ENCODE results near the gene CA9. TPM values are rescaled to one million over a fixed set of nuclear protein-coding genes. Genes with fewer than 3 reads are reported as not detected.

Gene CA9
- total RNA-seq, 1 experiment from 2014 or later, result not detected

- BruUV-seq (replicated peaks), result TSS peak; percentile 45
- Histone ChIP-seq H3K36me3 (ENCODE audit: control insufficient read depth, insufficient read depth, low read length) (peaks cover 11% of the 10 kb centered on the region), H3K4me3 (ENCODE audit: low read depth, low read length) (no peak overlapping the region), H3K4me1 (no peaks in the 10 kb centered on the region), H3K27me3 (replicated peaks; ENCODE audit: control insufficient read depth, insufficient read depth, low read length) (no peaks in the 10 kb centered on the region), H3K9me3 (no peaks in the 10 kb centered on the region)
- CTCF ChIA-PET, result interaction anchor here (1.1 kb wide), 1 partner anchor 9 kb away, joined by 3 read pairs; no protein-coding TSS in a partner anchor
- Mint-ChIP-seq H3K36me3 (ENCODE audit: insufficient read depth, unreplicated experiment) (peaks cover 67% of the 10 kb centered on the region), H3K9me3 (ENCODE audit: unreplicated experiment) (no peaks in the 10 kb centered on the region), H3K4me3 (ENCODE audit: unreplicated experiment) (no peak overlapping the region), H3K4me1 (ENCODE audit: low read depth, unreplicated experiment) (no peaks in the 10 kb centered on the region), H3K27ac (ENCODE audit: unreplicated experiment) (no peak overlapping the region), H3K27me3 (ENCODE audit: insufficient read depth, unreplicated experiment) (no peaks in the 10 kb centered on the region)
- TF ChIP-seq CTCF (IDR thresholded peaks at IDR 0.05; ENCODE audit: insufficient read depth in 1 of 2, low read depth in 1 of 2, low read length in 1 of 2, severe bottlenecking in 1 of 2, unreplicated experiment in 1 of 2), result no peak
- POLR2A ChIA-PET, result no interaction called here
- intact Hi-C loops (cut with micrococcal nuclease; ENCODE audit: unreplicated experiment), result no loop called here
- no peak for DNase-seq
Measured at GRCh38 chr9:35705836-35706430, 32.2 kb downstream of the CA9 start.

- Mint-ChIP-seq H3K27me3 (ENCODE audit: insufficient read depth, unreplicated experiment) (no peaks in the 10 kb centered on the region), H3K36me3 (ENCODE audit: insufficient read depth, unreplicated experiment) (peaks cover 70% of the 10 kb centered on the region), H3K4me3 (ENCODE audit: unreplicated experiment) (no peak overlapping the region), H3K9me3 (ENCODE audit: unreplicated experiment) (no peaks in the 10 kb centered on the region), H3K27ac (ENCODE audit: unreplicated experiment) (no peak overlapping the region), H3K4me1 (ENCODE audit: low read depth, unreplicated experiment) (no peaks in the 10 kb centered on the region)
- Histone ChIP-seq H3K36me3 (ENCODE audit: control insufficient read depth, insufficient read depth, low read length) (peaks cover 11% of the 10 kb centered on the region), H3K4me3 (ENCODE audit: low read depth, low read length) (no peak overlapping the region), H3K27me3 (replicated peaks; ENCODE audit: control insufficient read depth, insufficient read depth, low read length) (no peaks in the 10 kb centered on the region), H3K4me1 (no peaks in the 10 kb centered on the region), H3K9me3 (no peaks in the 10 kb centered on the region)
- TF ChIP-seq CTCF (IDR thresholded peaks at IDR 0.05; ENCODE audit: insufficient read depth in 1 of 2, low read depth in 1 of 2, low read length in 1 of 2, severe bottlenecking in 1 of 2, unreplicated experiment in 1 of 2), result no peak
- CTCF ChIA-PET, result interaction anchor here (0.6 kb wide), 1 partner anchor 10 kb away, joined by 3 read pairs; no protein-coding TSS in a partner anchor
- no peak for DNase-seq
- intact Hi-C loops (cut with micrococcal nuclease; ENCODE audit: unreplicated experiment), result no loop called here
- no TSS peak for BruUV-seq (replicated peaks)
- POLR2A ChIA-PET, result no interaction called here
Measured at GRCh38 chr9:35706951-35707350, 33.2 kb downstream of the CA9 start.

DNA sequence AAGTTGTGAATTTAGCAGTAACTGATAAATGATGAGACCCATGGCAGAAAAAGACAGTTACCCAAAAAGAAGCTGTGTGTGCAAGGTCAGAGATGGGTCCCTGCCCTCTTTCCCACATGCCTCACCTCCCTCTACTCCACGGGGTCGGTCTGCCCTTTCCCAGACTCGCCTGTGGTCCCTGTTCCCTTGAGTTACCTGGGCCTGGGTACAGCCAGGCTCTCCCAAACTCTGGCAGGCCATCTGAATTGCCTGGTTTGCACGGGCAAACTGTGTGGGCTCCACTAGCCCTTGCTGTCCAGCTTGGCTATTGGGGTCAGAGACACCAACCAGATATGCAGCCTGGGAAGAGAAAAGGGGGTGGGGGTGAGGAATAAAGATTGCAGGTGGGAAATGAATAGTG is 34.4 kb downstream of the CA9 start:
- no TSS peak for BruUV-seq (replicated peaks)
- peaks cover 11% of the 10 kb centered on the region for H3K36me3 ChIP-seq (ENCODE audit: control insufficient read depth, insufficient read depth, low read length)
- H3K36me3 Mint-ChIP-seq (ENCODE audit: insufficient read depth, unreplicated experiment), result peaks cover 71% of the 10 kb centered on the region
- no peaks in the 10 kb centered on the region for H3K4me1 ChIP-seq
- H3K9me3 Mint-ChIP-seq (ENCODE audit: unreplicated experiment), result no peaks in the 10 kb centered on the region
- H3K27me3 ChIP-seq (replicated peaks; ENCODE audit: control insufficient read depth, insufficient read depth, low read length), result no peaks in the 10 kb centered on the region
- no peak overlapping the region for H3K4me3 ChIP-seq (ENCODE audit: low read depth, low read length)
- H3K27ac Mint-ChIP-seq (ENCODE audit: unreplicated experiment), result no peak overlapping the region
- no peak for TF ChIP-seq CTCF (IDR thresholded peaks at IDR 0.05; ENCODE audit: insufficient read depth in 1 of 2, low read depth in 1 of 2, low read length in 1 of 2, severe bottlenecking in 1 of 2, unreplicated experiment in 1 of 2)
- intact Hi-C loops (cut with micrococcal nuclease; ENCODE audit: unreplicated experiment), result no loop called here
- no peak for DNase-seq
- CTCF ChIA-PET, result interaction anchor here (1.0 kb wide), 1 partner anchor 11 kb away, joined by 5 read pairs; no protein-coding TSS in a partner anchor
- no peak overlapping the region for H3K4me3 Mint-ChIP-seq (ENCODE audit: unreplicated experiment)
- POLR2A ChIA-PET, result no interaction called here
- H3K4me1 Mint-ChIP-seq (ENCODE audit: low read depth, unreplicated experiment), result no peaks in the 10 kb centered on the region
- H3K9me3 ChIP-seq, result no peaks in the 10 kb centered on the region
- H3K27me3 Mint-ChIP-seq (ENCODE audit: insufficient read depth, unreplicated experiment), result no peaks in the 10 kb centered on the region
